NCI-H1417 treated with DMSO at 0.1 percent for 48 hours (cell line): ENCODE results near the gene KCND2.

ENCODE experiments used
- DNase-seq: peaks from one replicate; lab custom pipeline; 2025; lab: John Stamatoyannopoulos, UW

Gene KCND2

GRCh38 chr7:120412139-120413050 is 139.4 kb downstream of the KCND2 start:
- no peak for DNase-seq

DNA sequence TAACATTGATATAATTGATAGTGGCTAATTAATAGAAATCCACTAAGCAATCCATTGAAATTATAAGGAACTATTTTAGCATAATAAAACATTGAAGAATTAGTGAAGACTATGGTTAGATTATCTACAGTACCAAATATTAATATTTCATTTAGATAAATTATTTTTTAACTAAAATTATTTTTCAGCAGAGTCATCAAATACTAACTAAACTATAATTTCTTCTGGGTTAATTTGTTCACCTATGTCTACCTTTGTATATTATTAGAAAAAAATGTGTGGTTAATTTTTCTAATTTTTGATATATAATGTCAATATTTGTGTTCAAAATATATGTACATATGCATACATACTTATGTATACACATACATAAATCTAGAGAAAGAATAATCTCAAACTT is 140.2 kb downstream of the KCND2 start:
- DNase-seq = no peak

GRCh38 chr7:120417244-120417979 is 144.4 kb downstream of the KCND2 start:
- DNase-seq = no peak

DNA sequence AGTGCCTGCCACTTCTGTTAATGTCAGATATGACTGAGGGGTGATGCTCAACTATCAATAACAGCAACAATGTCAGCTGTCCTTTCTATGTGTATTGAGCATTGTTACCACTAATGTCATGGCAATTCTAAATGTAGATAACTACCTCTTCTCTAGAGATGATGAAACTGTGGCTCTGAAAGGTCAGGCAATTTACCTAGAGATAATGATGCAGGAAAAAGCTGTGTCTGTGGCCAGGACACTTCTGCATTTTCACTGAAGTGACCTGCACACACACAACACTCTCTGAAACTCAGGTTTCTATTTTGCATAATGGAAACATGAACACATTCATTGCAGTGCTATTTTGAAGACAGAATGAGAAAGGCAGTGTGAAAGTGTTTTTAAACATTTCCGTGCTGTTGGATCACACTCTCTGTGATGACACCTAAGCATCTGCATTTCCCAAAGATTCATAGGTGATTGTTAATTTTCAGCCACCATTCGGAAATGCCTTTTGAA is 148.2 kb downstream of the KCND2 start:
- no peak for DNase-seq

DNA sequence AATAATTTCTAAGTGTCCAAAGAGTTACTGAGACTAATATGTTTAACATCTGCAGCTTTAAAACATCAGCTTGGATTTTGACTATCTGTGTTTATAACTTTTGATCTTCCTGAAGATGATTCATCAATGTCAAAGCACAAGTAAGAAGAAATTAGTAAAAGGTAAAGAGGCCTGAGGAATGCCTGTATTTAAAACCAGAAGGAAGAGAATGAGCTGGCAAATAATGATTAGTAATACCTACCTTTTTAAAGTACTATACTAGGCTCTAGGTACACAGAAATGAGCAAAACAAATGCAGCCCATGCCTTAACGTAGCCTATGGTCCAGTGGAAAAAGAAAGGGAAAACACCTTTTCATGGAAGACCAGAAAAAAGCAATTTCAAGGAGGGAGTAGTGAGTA is 158.0 kb downstream of the KCND2 start:
- DNase-seq = no peak

- DNase-seq = no peak
Measured at GRCh38 chr7:120436487-120437060, 163.6 kb downstream of the KCND2 start.

GRCh38 chr7:120441850-120442249 is 168.9 kb downstream of the KCND2 start:
- DNase-seq = no peak

- DNase-seq = no peak
Measured at GRCh38 chr7:120442838-120443237, 169.9 kb downstream of the KCND2 start.

DNA sequence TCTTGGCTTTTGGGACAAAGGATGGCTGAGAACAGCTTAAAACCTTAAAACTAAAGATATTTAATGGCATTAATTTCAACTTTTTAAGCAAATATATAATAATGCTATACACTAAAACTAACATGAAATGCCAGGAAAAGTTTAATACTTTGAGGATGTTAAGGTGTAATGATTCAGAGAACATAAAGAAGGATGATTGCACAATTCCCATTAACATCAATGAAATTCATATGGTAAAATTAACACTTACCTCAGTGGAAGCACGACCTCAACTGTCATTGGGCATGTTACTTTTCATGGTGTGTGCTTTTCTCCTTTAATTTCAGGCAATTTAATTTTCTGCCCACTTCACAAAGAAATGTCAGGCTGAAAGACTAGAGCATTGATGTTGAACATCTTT is 171.7 kb downstream of the KCND2 start:
- no peak for DNase-seq

DNA sequence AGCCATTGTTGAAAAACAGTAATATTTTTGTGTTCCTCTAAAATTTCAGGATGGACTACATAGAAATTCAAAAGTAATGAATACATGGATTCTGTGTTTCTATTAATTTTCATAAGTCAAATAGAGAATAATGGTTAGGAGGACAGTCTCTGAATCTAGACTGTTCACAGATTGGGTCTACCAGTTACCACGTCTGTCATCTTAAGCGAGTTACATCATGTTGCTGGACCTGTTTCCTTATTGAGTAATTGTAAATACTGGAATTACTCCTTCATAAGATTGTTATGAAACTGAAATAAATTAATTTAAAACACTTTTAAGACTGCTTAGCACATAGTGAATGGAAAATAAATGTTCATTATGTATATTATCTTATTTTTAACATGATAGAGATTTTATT is 172.3 kb downstream of the KCND2 start:
- no peak for DNase-seq

GRCh38 chr7:120452665-120453064 is 179.7 kb downstream of the KCND2 start:
- DNase-seq = no peak

DNA sequence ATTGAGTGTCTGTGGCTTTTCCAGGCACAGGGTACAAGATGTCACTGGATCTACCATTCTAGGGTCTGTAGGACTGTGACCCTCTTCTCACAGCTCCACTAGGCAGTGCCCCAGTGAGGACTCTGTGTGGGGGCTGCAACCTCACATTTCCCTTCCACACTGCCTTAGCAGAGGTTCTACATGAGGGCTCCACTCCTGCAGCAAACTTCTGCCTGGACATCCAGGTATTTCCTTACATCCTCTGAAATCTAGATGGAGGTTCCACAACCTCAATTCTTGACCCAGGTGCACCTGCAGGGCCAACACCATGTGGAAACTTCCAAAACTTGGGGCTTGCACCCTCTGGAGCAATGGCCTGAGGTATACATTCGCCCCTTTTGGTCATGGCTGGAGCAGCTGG is 183.7 kb downstream of the KCND2 start:
- DNase-seq = no peak

DNA sequence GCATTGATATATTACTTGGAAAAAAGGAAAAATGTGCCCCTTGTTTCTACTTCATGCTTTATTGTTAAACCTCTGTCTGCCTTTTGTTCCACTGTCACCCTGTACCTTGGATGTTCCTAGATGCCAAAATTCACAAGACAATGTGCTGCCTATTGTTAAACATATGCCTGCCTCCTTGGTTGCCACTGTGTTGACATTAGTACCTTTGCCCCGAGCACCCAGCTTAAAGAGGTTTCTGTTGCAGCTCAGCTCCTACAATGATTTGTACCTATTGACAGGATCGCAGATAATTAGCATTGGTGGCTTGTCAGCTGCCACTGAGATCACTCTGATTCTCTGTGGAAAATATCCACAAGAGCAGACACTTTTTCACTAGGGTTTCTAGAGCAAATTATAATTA is 188.0 kb downstream of the KCND2 start:
- DNase-seq = no peak

DNA sequence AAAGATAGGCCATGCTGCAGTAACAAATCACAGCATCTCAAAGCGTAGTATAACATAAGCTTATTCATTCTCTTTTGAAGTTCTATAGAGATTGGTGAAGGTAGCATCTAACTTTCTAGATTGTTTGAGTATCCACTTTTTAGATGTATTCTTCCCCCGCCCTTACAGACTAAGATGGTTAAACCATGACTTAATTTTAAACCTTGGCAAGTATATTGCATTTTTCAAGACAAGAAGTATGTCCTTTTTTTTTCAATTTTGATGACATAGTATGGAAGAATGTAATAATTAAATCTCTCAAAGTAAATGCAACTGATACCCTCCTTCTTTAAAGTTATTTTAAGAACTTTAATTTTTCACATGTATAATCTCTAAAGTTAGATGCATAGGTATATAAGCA is 190.0 kb downstream of the KCND2 start:
- no peak for DNase-seq

DNA sequence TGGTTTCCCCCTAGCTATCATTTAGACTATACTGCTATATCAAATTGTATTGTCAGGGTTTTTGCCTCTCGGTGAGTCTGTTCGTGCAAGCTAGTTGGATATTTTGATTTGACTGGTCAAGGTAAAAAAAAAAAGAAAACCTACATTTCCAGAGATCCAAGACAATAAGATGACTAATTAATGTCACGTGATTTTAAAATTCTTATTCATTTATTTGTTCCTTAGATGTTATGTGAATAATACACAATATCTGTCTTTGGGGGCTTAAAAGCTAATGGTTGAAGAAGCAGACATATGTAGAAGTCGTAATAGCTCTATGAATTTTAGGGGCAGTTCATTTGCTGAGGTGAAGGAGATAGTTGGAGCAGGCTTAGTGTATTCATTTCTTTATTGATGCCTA is 191.1 kb downstream of the KCND2 start:
- no peak for DNase-seq

DNA sequence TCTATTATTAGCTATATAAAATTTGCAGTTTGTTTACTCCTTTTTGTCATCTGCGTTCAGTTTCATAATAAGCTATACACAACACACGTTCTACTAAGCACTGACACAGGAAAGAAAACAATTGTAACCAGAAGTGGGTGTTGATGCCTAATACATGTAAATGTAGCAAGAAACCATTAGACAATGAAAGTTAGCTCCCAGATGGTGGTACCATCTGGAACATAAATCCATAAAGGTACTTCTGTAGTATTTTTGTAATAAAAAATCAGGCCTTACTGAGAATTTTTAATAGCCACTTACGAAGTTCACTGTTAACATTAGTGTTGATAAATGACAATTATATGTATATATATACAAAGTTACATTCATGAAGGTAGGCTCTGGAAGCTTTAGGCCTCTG is 194.7 kb downstream of the KCND2 start:
- no peak for DNase-seq

GRCh38 chr7:120468611-120469010 is 195.6 kb downstream of the KCND2 start:
- no peak for DNase-seq

GRCh38 chr7:120472892-120473291 is 199.9 kb downstream of the KCND2 start:
- no peak for DNase-seq

DNA sequence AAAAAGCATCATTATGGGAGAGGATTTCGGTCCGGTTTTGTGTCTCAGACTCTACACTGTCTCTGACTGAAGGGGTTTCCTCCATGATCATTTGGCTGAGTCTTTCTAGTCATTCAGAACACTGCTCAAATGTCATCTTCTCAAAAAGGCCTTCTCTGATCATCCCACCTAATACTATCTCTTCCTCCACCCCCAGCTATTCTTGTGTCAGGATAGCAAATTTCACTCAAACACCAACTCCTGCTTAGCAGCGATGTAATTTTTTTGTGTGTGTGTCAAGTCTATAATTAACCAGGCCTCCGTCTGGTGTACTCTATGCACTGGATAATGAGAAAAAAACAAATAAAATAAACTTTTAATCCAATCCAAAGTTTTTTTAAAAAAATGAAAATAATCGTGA is 200.4 kb downstream of the KCND2 start:
- no peak for DNase-seq

- no peak for DNase-seq
Measured at GRCh38 chr7:120475994-120476393, 203.0 kb downstream of the KCND2 start.

GRCh38 chr7:120480472-120480871 is 207.5 kb downstream of the KCND2 start:
- DNase-seq = no peak

- DNase-seq = no peak
Measured at GRCh38 chr7:120480930-120481329, 208.0 kb downstream of the KCND2 start.

- no peak for DNase-seq
Measured at GRCh38 chr7:120486164-120486563, 213.2 kb downstream of the KCND2 start.
